ENCODE data around the gene SLC39A13. TPM values are rescaled to one million over a fixed set of nuclear protein-coding genes. Genes with fewer than 3 reads are reported as not detected.

Gene SLC39A13
- total RNA-seq, 2 experiments from 2014 or later = 10.9 to 11.4 TPM

DNA sequence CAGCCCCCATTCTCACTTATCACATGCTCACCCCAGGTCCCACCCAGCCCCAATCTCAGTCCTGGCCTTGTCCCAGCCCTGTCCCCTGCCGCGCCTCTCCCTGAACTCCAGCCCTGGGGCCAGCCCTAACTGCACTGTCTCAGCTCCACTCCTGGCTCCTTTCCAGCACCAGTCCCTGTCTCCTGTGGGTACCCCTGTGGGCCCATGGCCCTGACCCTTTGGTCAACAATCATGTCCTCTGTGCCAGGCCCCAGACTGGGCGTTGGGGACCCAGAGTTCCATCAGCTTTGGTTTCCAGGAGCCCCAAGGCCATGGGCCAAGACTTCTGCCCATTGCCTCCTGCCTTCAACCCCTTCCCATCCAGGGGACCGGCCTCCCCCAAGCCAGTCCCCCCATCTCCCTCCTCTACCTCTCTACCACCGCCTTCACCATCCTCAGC is 30.8 kb upstream of the SLC39A13 start:
- Mint-ChIP-seq H3K4me3 (peak overlapping the region; percentile 15), H3K27ac (no peak overlapping the region), H3K27me3 (no peaks in the 10 kb centered on the region), H3K4me1 (peaks cover 8% of the 10 kb centered on the region), H3K9me3 (no peaks in the 10 kb centered on the region), H3K36me3 (no peaks in the 10 kb centered on the region)
- no peak for DNase-seq

DNA sequence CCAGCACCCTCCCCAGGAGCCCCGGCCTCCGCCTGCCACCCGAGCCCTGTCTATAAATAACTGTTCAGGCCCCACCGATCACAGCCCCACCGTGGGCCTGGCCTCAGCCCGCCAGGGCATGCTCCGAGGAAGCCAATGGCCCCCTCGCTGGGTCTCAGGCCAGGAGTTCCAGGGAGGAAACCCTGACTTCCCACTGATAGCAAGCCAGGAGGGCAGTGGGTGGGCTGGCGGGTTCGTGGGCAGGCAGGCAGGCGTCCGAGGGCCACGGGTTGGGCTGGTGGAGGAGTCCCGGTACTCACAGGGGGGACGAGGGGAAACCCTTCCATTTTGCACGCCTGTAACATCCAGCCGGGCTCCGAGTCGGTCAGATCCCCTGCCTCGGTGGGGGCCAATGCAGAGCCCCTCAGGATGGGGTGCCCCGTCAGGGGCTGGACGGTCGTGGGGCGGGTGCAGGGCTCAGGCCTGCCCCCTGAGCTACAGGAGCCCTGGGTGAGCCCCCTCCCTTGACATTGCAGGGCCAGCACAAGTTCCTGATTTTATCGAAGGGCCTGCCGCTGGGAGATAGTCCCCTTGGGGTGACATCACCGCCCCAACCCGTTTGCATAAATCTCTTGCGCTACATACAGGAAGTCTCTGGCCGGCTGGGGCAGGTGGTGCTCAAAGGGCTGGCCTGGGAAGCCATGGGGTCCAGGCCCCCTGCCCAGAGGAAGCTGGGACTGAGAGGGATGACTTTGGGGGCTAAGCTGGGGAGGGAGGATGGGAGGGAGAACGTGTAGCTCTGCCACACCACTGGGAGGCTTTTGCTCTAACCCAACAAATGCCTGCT is 30.2 kb upstream of the SLC39A13 start, which contains the start of gene SPI1:
Gene SPI1, minus strand, starts transcription at position 538 of the 826 bp plus-strand sequence. Its CDS starts 194 bp downstream, at position 344.
- no peak for DNase-seq
- peaks cover 8% of the 10 kb centered on the region for H3K4me1 Mint-ChIP-seq
- no peaks in the 10 kb centered on the region for H3K36me3 Mint-ChIP-seq
- H3K9me3 Mint-ChIP-seq = no peaks in the 10 kb centered on the region
- peak within 1 kb of the TSS; percentile 15 for H3K4me3 Mint-ChIP-seq
- H3K27me3 Mint-ChIP-seq = no peaks in the 10 kb centered on the region
- peak within 1 kb of the TSS; percentile 59 for H3K27ac Mint-ChIP-seq

DNA sequence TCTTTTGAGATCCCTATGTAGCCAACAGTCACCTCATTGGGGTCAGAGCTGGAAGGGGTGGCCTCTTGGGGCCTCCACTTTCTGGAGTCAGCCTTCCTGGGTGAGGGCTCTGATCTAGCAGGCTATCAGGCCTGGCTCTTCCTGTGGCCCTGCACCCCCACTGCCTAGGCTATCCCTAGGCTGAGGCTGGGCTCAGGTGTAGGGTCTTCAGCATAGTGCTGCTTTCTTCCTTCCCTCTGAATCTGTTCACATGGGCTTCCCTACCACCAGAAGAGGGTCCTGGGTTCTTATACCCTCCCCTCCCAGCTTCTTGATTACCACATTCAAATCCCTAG is 29.6 kb upstream of the SLC39A13 start:
- H3K36me3 Mint-ChIP-seq = no peaks in the 10 kb centered on the region
- H3K4me1 Mint-ChIP-seq = peaks cover 8% of the 10 kb centered on the region
- no peaks in the 10 kb centered on the region for H3K27me3 Mint-ChIP-seq

DNA sequence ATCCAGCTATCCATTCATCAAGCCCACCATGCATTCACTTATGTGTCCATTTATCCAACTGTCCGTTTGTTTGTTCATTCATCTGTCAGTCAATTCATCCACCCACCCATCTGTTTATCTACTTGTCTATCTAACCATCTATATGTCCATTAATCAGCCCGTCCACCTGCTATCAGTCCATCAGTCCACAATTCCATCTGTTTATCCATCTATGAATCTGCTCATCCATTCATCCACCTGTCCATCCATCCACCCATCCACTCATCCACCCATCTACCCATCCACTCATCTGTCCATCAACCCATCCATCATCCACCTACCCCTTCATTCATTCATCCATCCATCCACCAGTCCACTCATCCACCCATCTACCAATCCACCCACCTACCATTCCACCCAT is 29.1 kb upstream of the SLC39A13 start:
- H3K27me3 Mint-ChIP-seq = no peaks in the 10 kb centered on the region
- H3K4me1 Mint-ChIP-seq = peaks cover 6% of the 10 kb centered on the region
- H3K27ac Mint-ChIP-seq = no peak overlapping the region
- no peak overlapping the region for H3K4me3 Mint-ChIP-seq
- H3K36me3 Mint-ChIP-seq = no peaks in the 10 kb centered on the region
- no peaks in the 10 kb centered on the region for H3K9me3 Mint-ChIP-seq
- no peak for DNase-seq

More for the DNA sequence above, 29.6 kb upstream of the SLC39A13 start:
- Mint-ChIP-seq H3K9me3 (no peaks in the 10 kb centered on the region), H3K27ac (no peak overlapping the region), H3K4me3 (no peak overlapping the region)
- no peak for DNase-seq

DNA sequence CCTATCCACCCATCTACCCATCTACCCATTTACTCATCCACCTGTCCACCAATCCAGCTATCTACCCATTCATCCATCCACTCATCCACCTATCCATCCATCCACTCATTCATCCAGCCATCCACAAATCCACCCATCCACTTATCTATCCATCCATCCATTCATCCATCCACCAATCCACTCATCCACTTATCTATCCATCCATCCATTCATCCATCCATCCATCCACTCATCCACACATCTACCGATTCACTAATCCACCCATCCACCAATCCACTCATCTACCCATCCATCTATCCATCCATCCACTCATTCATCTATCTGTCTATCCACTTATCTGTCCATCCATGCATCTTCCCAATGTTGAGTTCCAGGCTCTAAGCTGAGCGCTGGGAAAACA is 28.3 kb upstream of the SLC39A13 start:
- H3K27ac Mint-ChIP-seq = no peak overlapping the region
- no peaks in the 10 kb centered on the region for H3K9me3 Mint-ChIP-seq
- no peak overlapping the region for H3K4me3 Mint-ChIP-seq
- H3K4me1 Mint-ChIP-seq = peaks cover 2% of the 10 kb centered on the region
- H3K36me3 Mint-ChIP-seq = no peaks in the 10 kb centered on the region
- no peak for DNase-seq
- no peaks in the 10 kb centered on the region for H3K27me3 Mint-ChIP-seq

DNA sequence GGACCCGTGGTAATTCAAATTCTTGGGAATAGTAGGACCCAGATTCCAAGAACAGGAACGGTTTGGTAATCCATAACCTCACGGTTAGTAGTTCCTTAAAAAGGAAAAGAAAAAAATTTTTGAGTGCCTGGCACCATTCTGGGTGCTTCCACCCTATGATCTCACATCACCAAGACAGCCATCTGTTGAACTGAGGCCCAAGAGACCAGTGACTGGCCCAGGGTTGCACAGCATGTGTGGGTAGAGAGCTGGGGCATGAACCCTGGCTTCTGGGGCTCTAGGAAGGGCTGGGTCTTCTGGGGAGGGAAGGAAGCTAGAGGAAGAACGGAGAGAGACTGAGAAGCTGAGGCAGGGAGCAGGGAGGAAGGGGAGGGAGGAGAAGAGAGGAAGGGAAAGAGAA is 25.3 kb upstream of the SLC39A13 start:
- no peak overlapping the region for H3K4me3 Mint-ChIP-seq
- H3K36me3 Mint-ChIP-seq = no peaks in the 10 kb centered on the region
- H3K27ac Mint-ChIP-seq = no peak overlapping the region
- DNase-seq = no peak
- H3K9me3 Mint-ChIP-seq = no peaks in the 10 kb centered on the region
- H3K4me1 Mint-ChIP-seq = peaks cover 2% of the 10 kb centered on the region
- no peaks in the 10 kb centered on the region for H3K27me3 Mint-ChIP-seq

DNA sequence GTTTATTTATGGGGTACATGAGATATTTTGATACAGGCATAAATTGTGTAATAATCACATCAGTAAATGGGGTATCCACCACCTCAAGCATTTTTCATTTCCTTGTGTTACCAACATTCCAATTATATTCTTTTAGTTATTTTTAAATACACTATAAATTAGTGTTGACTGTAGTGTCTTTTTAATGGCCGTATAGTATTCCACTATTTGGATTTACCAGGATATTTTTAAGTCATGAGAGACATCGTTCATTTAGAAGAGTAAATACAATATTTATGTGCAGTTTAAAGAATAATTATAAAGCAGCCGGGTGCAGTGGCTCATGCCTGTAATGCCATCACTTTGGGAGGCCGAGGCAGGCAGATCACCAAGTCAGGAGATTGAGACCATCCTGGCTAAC is 23.9 kb upstream of the SLC39A13 start:
- Mint-ChIP-seq H3K4me1 (peaks cover 12% of the 10 kb centered on the region), H3K27ac (no peak overlapping the region), H3K36me3 (no peaks in the 10 kb centered on the region), H3K27me3 (no peaks in the 10 kb centered on the region), H3K4me3 (no peak overlapping the region), H3K9me3 (no peaks in the 10 kb centered on the region)
- no peak for DNase-seq

DNA sequence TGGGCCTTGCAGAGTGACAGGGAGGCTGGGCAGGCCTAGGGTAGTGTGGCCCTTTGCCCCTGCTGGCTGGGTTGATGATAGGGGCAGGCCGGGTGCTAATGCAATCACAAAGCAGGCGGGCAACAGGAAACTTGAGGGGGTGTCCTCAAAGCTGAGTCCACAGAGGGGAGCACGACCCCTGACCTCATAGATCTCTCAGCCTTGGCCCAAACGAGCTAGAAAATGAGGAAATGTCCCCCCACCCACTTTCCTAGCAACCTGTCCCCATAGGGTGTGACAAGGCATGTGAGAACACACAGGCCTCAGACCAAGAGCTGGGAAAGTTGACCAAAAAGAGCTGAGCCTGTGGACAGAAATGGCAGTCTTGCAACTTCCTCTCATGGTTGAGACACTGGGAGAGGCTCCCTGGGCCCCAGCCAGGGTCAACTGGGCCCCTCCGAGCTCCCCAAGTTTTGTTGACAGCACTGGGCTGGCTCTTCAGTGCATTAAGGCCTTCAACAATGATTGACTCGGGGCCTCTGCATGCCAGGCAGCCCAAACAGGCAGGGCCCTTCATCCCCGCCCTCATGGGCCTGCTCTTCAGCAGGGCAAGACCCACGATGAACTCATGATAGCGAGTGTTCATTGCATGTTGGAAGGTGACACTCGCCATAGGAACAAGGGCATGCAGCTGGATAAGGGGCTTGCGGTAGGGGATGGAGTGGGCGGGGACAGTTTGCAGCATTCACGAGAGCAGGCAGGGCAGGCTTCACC is 20.3 kb upstream of the SLC39A13 start:
- Mint-ChIP-seq H3K4me1 (peaks cover 21% of the 10 kb centered on the region), H3K4me3 (no peak overlapping the region), H3K9me3 (no peaks in the 10 kb centered on the region), H3K36me3 (no peaks in the 10 kb centered on the region), H3K27ac (peak overlapping the region; percentile 11), H3K27me3 (no peaks in the 10 kb centered on the region)
- DNase-seq = no peak

DNA sequence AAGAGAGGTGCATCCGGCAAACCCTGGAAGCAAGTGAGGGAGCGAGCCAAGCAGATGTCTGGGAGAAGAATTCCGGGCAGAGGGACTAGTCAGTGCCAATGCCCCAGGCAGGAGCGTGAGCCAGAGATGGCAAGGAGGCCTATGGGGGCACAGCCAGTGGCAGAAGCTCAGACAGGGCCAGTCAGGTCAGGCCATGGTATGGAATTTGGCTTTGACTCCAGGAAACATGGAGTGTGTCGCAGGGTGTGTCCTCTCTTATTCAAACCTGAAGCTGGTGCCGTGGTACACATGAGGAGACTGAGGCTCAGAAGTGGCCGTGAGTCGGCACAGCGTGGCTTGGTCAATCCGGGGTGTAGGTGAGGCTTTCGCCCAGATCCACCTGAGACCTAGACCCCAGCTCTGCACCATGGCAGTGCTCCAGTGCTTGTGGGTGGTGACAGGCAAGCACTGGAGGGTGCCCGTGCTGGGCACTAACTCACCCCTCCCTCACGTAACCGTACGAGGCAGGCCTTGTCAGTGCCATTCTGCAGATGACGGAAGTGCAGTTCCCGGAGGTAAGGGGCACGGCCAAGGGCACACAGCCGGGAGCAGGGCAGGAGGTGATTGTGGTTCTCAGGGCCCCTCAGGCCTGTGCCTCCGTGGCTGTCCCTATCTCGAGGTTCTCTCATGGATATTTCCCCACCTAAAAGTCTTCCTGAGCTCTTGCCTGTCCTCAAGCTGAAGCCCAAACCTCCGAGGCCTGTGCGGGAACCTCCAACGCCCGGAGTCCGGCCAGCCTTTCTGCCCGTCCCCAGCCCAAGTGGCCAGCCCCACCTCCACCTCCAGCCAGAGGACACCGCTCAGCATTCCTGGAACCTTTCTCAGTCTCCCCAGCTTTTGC is 19.5 kb upstream of the SLC39A13 start:
- H3K4me3 Mint-ChIP-seq = no peak overlapping the region
- H3K27ac Mint-ChIP-seq = no peak overlapping the region

DNA sequence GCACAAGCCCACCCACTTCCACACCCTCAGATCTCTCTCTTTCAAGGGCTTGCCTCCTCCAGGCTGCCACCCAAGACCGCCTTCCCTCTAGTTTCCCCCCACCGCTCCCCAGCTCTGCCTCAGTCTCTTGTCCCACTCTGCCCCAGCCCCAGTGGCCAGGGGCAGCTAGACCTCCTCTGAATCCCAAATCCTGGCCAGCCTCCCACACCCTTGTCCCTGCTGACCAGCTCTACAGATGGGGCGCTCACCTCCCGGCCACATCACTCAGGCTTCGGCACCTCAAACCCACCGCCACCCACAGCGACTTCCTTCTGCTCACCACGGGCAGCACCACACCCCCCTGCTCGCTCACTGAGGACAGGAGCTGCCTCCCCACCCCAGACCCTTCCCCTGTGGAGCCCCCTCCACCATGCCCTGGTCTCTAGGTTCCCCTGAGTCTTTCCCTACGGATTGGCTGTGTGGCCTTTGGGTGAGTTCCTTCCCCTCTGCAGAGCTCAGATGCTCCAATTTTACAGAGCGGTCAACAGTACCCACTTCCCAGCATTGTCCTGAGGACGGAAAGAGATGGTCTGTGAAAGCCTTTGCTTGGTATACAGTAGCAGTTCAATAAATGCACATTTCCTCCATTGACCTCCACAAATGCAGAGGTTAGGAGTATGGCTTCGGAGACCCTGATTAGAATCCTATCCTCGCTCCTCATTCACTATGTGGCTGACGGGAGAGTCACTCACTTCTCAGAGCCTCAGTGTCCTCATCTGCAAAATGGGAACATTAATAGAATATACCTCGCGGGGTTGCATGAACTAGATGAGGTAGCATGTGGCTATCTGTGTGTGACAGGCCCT is 18.6 kb upstream of the SLC39A13 start:
- no peak overlapping the region for H3K4me3 Mint-ChIP-seq
- peak overlapping the region; percentile 31 for H3K27ac Mint-ChIP-seq
- DNase-seq = no peak
- H3K9me3 Mint-ChIP-seq = no peaks in the 10 kb centered on the region
- no peaks in the 10 kb centered on the region for H3K27me3 Mint-ChIP-seq
- H3K4me1 Mint-ChIP-seq = peaks cover 29% of the 10 kb centered on the region
- no peaks in the 10 kb centered on the region for H3K36me3 Mint-ChIP-seq

More for the DNA sequence above, 19.5 kb upstream of the SLC39A13 start:
- Mint-ChIP-seq H3K27me3 (no peaks in the 10 kb centered on the region), H3K9me3 (no peaks in the 10 kb centered on the region), H3K36me3 (no peaks in the 10 kb centered on the region), H3K4me1 (peaks cover 24% of the 10 kb centered on the region)
- no peak for DNase-seq

DNA sequence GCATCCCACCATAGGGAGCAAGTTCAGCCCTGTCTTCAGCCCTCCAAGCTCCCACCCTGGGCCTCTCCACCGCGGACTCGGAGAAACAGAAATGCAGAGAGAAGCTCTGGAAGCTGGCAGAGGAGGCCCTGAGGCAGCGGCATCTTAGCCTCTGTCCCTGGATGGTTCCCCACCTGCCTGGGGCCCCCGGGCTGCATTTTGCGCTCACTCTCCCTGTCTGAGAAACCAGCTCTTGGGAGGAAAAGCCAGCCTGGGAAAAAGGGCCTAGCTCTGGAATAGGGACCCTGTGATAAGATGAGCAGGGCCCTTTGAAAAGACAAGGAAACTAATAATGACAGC is 18.0 kb upstream of the SLC39A13 start:
- peaks cover 30% of the 10 kb centered on the region for H3K4me1 Mint-ChIP-seq
- no peaks in the 10 kb centered on the region for H3K27me3 Mint-ChIP-seq
- no peak overlapping the region for H3K4me3 Mint-ChIP-seq
- H3K27ac Mint-ChIP-seq = no peak overlapping the region
- no peaks in the 10 kb centered on the region for H3K9me3 Mint-ChIP-seq
- DNase-seq = no peak
- H3K36me3 Mint-ChIP-seq = no peaks in the 10 kb centered on the region

DNA sequence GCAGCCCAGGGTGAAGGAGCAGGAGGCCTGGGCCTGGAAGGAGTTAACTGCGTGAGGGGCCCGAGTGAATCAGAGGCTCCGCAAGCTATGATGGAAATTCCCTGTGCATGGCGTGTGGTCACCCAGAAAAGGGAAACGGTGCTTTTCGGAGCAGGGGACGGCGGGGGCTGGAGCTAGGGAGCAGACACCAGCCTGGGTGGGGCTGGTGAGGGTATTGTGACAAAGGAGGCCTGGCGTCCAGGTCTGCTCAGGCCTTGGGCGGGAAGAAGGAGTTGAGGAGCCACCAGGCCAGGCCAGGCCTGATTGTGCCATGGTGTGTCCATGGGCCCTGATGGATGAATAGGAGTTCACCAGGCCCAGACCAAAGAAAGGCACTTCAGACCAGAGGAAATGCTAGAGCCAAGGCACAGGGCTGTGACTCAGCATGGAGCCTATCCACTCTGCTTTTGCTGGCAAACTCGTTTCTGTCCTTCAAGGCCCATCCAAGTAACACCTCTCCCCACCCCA is 17.3 kb upstream of the SLC39A13 start:
- no peaks in the 10 kb centered on the region for H3K9me3 Mint-ChIP-seq
- no peaks in the 10 kb centered on the region for H3K36me3 Mint-ChIP-seq
- peak overlapping the region; percentile 23 for H3K4me3 Mint-ChIP-seq
- H3K27ac Mint-ChIP-seq = no peak overlapping the region
- no peaks in the 10 kb centered on the region for H3K27me3 Mint-ChIP-seq
- peaks cover 34% of the 10 kb centered on the region for H3K4me1 Mint-ChIP-seq
- DNase-seq = no peak

DNA sequence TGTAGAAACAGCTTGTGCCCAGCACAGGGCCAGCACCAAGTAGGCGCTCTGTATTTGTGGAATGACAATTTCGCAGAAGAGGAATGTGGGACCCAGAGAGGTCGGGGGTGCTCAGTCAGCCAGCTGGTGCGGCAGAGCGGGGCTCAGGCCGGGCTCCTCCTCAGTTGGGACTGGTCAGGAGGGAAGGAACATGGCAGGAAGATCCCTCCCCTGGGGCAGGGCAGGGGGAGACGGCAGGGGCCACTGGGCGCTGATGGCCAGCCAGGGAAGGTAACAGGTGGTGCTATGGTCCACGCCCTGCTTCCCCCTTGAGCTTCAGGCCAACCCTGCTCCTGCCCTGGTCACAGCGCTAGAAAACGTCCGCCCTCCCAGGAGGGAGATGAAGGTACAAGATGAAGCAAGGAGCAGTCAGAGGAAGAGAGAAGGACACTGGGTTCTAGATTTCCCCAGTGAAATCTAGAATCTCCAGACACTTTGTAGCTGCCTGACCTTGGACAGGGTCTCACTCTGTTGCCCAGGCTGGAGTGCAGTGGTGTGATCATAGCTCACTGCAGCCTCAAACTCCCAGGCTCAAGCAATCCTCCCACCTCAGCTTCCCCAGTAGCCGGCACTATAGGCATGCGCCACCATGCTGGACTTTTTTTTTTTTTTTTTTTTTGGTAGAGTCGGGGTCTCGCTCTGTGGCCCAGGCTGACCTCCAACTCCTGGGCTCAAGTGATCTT is 16.5 kb upstream of the SLC39A13 start:
- Mint-ChIP-seq H3K4me3 (no peak overlapping the region), H3K27me3 (no peaks in the 10 kb centered on the region), H3K4me1 (peaks cover 34% of the 10 kb centered on the region), H3K36me3 (no peaks in the 10 kb centered on the region), H3K27ac (no peak overlapping the region), H3K9me3 (no peaks in the 10 kb centered on the region)
- no peak for DNase-seq

Measured in activated naive CD8-positive, alpha-beta T cell treated with anti-CD3 and anti-CD28 coated beads for 36 hours (primary cell).